Small intestine (tissue), 7 donors: ENCODE data around the gene ANKRD50. TPM values are rescaled to one million over a fixed set of nuclear protein-coding genes. Genes with fewer than 3 reads are reported as not detected.

ENCODE experiments used
- DNase-seq, 2 donors: peaks; one replicate each; pipeline versions ENCODE4 v3.0.0 to v3.0.0-alpha.2; 2013
- FAIRE-seq: peaks from 2 replicates; lab custom pipeline; 2012; peaks lifted over from hg19 to GRCh38; lab: Jason Lieb, UNC
- H3K27ac ChIP-seq, 3 donors: one replicate each; pipeline ENCODE4 v1.5.1; 2013; ENCODE audit warnings: low read length in 2 of 3, mild to moderate bottlenecking in 2 of 3, control low read depth in 1 of 3, inconsistent platforms in 1 of 3, low read depth in 1 of 3, moderate library complexity in 1 of 3
- H3K27me3 ChIP-seq, 3 donors: one replicate each; pipeline ENCODE4 v1.6.1; 2013; ENCODE audit warnings: low read length in 3 of 3, inconsistent platforms in 1 of 3; ENCODE audit not compliant: control insufficient read depth in 3 of 3, insufficient read depth in 3 of 3
- H3K36me3 ChIP-seq, 3 donors: one replicate each; pipeline ENCODE4 v1.6.1; 2013; ENCODE audit warnings: low read length in 3 of 3, inconsistent platforms in 1 of 3, low read depth in 1 of 3, mild to moderate bottlenecking in 1 of 3, moderate library complexity in 1 of 3; ENCODE audit not compliant: control insufficient read depth in 3 of 3, insufficient read depth in 2 of 3
- H3K4me1 ChIP-seq, 3 donors: one replicate each; pipeline ENCODE4 v1.6.1; 2013; ENCODE audit warnings: low read length in 2 of 3, inconsistent platforms in 1 of 3, low read depth in 1 of 3, mild to moderate bottlenecking in 1 of 3, moderate library complexity in 1 of 3; ENCODE audit not compliant: control insufficient read depth in 3 of 3, insufficient read depth in 2 of 3
- H3K4me3 ChIP-seq, 3 donors: one replicate each; pipeline ENCODE4 v1.5.1; 2013; ENCODE audit warnings: low read length in 3 of 3, control low read depth in 1 of 3, inconsistent platforms in 1 of 3, low read depth in 1 of 3, mild to moderate bottlenecking in 1 of 3, moderate library complexity in 1 of 3
- H3K9me3 ChIP-seq, 2 donors: one replicate each; pipeline ENCODE4 v1.6.1; 2013; ENCODE audit warnings: low read depth in 1 of 2, low read length in 1 of 2; ENCODE audit not compliant: control insufficient read depth in 2 of 2, insufficient read depth in 1 of 2
- WGBS, 3 donors: extraction: QIAGEN DNeasy Blood & Tissue Kit; methylation state at CpG; one replicate each; pipeline ENCODE4 v1.1.7; 2013; 5-methylcytosine and 5-hydroxymethylcytosine counted together
- polyA plus RNA-seq, 4 donors: library from polyadenylated mRNA; stranded (reverse) in 3 of 4; unstranded in 1 of 4; fragments of 200-250 nt in 3 of 4; fragments of 120-200 nt in 1 of 4; gene quantifications; one replicate each; pipeline versions ENCODE4 v1.2.1 to v1.2.3, GENCODE V29; 2013
- donor health status: healthy with polysubstance abuse.
- donor health status: control.
- donor health status: control.
- donor health status: Bipolar disorder and iron deficiency.
- donor health status: healthy.

The ANKRD50 gene
- polyA plus RNA-seq, 4 donors = 1.6 to 15.5 (median 2.3) TPM

- H3K4me1 ChIP-seq = peaks cover 0 to 3% (median 0%) of the 10 kb centered on the region in 3 donors
- DNase-seq (peak in 1 of 2 donors; percentile 31), FAIRE-seq (no peak)
- H3K36me3 ChIP-seq = peaks cover 0 to 3% (median 0%) of the 10 kb centered on the region in 3 donors
- WGBS, 3 donors = 3 to 11% (median 4%) methylated on average over 12 of the region's 12 CpGs
- H3K9me3 ChIP-seq = no peaks in the 10 kb centered on the region
- H3K27ac ChIP-seq = peak overlapping the region; percentile 60 to 98 (median 95)
- H3K27me3 ChIP-seq = no peaks in the 10 kb centered on the region
- peak overlapping the region; percentile 64 to 80 (median 79) for H3K4me3 ChIP-seq
Observed at GRCh38 chr4:124713185-124713592, 657 bp upstream of the ANKRD50 start.

DNA sequence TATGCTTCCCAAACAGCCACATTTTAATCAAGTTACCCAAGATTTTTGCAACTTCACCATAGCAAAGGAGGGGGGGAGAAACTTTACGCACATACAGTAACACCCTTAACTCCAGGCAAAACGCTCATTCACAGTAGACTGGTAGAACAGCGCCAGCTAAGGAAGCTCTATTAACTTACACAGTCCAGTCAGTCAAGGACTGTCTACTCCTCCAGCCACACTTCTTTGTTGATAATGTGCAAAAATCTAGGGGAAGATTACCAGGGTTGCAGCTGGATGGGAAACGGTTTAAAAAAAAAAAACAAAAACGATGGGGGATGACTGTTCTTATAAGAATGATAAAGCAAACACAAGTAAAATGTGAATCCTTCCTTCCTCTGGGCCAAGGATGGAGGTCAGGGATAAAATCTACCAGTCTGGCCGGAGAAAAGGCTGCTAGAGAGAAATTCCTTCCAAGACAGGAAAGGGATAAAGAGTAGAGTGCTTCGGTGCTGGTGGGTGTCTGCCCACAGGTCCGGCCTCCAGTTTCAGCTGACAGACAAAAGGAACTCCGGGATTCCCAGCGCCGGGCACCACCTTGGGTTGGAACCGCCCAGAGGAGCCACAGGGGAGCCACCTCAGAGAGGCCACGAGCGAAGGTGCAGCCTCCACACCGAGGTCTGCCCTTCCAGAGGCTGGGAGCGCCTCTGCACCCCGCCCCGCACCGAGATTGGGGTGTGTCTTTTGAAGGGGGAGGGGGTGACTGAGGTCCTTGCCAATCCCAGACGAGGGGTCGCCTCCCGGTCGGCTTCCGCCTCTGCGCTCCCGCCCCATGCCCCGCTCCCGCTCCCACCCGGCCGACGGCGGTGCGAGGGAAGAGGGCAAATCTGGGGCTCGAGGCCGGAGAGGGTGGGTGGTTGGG is 811 bp downstream of the ANKRD50 start:
- WGBS, 3 donors = 1 to 3% (median 2%) methylated on average over 15 to 35 of the region's 35 CpGs
- FAIRE-seq (no peak), DNase-seq (peak; percentile 70 to 83)
- Histone ChIP-seq H3K4me1 (peaks cover 0 to 3% (median 0%) of the 10 kb centered on the region in 3 donors), H3K4me3 (peak overlapping the region; percentile 73 to 88 (median 80)), H3K27me3 (no peaks in the 10 kb centered on the region), H3K36me3 (peaks cover 0 to 3% (median 0%) of the 10 kb centered on the region in 3 donors), H3K9me3 (no peaks in the 10 kb centered on the region), H3K27ac (peak overlapping the region; percentile 81 to 98 (median 96))

- Histone ChIP-seq H3K36me3 (peaks cover 0 to 3% (median 0%) of the 10 kb centered on the region in 3 donors), H3K27me3 (no peaks in the 10 kb centered on the region), H3K27ac (peak overlapping the region in 1 of 3 donors; percentile 4), H3K4me3 (peak overlapping the region in 1 of 3 donors; percentile 73), H3K9me3 (no peaks in the 10 kb centered on the region), H3K4me1 (peaks cover 0 to 3% (median 0%) of the 10 kb centered on the region in 3 donors)
- DNase-seq (peak; percentile 5), FAIRE-seq (no peak)
- 25 to 29% (median 26%) methylated on average over 5 of the region's 5 CpGs for WGBS, 3 donors
Observed at GRCh38 chr4:124710911-124711310, 1.6 kb downstream of the ANKRD50 start.

DNA sequence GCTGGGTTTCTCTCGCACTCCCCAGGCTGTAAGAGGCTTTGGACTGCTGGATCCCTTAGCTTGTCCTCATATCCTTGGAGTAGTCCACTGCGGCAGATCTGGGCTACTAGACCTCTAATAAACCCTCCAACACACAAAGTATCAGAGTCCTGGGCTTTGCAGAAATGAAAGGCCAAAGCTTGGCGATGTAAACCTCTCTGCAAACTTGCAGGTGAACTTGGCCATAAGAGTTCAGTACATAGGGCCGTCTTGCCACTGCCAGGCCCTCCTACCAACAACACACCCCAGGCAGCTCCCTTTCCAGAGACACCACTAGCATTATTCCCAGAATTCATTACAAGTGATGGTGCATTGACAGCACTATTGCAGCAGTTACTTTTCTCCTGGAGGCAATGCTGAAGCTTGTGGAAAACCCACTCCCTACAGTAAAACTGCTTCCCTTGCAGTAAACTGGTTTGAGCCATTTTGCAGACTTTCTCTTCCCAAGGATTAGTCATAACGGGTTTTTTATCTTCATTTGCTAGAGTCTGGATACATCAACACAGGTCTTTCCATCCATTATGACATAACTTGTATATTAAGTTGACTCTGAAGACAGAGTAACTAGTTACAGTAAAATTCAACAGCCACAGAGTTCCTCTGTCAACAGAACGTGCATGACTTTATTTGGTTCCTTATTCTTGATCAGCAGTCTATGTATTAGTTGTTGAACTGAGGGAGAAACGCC is 2.4 kb downstream of the ANKRD50 start:
- peaks cover 0 to 3% (median 0%) of the 10 kb centered on the region in 3 donors for H3K36me3 ChIP-seq
- DNase-seq = peak in 1 of 2 donors; percentile 6
- no peaks in the 10 kb centered on the region for H3K9me3 ChIP-seq
- peak overlapping the region in 1 of 3 donors; percentile 73 for H3K4me3 ChIP-seq
- no peak for FAIRE-seq
- H3K27ac ChIP-seq = no peak overlapping the region
- 52 to 74% (median 70%) methylated on average over 7 of the region's 7 CpGs for WGBS, 3 donors
- no peaks in the 10 kb centered on the region for H3K27me3 ChIP-seq
- peaks cover 0 to 3% (median 0%) of the 10 kb centered on the region in 3 donors for H3K4me1 ChIP-seq

DNA sequence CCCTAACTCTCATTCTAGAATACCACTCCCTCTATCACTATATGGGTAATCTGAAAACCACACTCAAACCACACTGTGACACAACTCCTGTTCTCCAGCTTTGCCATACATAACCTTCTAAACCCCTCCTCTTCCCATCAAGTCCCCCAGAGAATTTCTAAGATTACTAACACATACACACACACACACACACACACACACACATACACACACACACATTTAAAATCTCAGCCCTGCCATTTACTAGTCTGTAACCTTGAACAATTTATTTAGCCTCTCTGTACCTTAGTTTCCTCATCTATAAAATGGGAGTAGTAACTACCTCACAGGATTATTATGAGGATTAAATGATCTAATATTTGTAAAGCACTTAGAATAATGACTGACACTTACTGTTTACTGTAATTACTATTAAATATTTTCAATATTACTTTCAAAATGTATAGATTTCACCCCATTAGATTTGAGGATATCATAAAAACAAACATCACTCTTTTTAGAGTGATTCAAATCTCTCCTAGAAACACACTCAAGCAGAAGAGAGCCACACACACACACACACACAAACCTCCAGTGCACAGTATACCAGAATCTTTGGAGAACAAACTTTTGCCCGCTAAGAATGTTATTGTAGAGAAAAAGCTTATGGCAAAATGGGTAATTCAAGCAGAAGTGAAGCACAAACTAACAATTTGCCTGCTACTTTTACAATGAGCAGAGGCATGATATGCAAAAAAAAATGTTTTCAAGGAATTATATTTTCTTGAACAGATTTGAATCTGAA is 3.8 kb downstream of the ANKRD50 start:
- FAIRE-seq = no peak
- peaks cover 0 to 3% (median 0%) of the 10 kb centered on the region in 3 donors for H3K4me1 ChIP-seq
- DNase-seq = no peak
- H3K9me3 ChIP-seq = no peaks in the 10 kb centered on the region
- H3K27ac ChIP-seq = no peak overlapping the region
- 67 to 91% (median 82%) methylated on average over 1 of the region's 1 CpG for WGBS, 3 donors
- H3K4me3 ChIP-seq = peak overlapping the region in 1 of 3 donors; percentile 4
- H3K36me3 ChIP-seq = peaks cover 0 to 3% (median 0%) of the 10 kb centered on the region in 3 donors
- H3K27me3 ChIP-seq = no peaks in the 10 kb centered on the region

DNA sequence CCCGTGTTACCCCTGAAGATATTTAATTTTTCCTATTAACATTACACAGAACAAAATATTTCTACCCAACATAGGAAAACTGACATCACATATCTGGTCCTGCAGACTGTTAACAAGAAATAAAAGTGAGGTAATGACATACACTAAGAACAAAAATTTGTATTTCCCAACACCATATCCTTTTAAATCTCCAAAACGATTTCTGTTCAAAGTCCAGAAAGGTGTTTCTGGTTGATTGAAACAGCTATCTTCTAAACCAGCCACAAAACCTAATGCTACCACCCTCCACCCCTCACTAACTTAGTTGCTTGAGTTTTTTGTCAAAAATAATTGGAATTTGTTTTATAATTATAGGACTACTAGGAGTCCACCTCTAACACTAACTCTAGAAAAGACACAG is 7.1 kb downstream of the ANKRD50 start:
- H3K4me3 ChIP-seq = no peak overlapping the region
- H3K4me1 ChIP-seq = no peaks in the 10 kb centered on the region
- FAIRE-seq (no peak), DNase-seq (no peak)
- no peak overlapping the region for H3K27ac ChIP-seq
- H3K27me3 ChIP-seq = no peaks in the 10 kb centered on the region
- H3K9me3 ChIP-seq = no peaks in the 10 kb centered on the region
- H3K36me3 ChIP-seq = peaks cover 0 to 9% (median 0%) of the 10 kb centered on the region in 3 donors
- WGBS, 3 donors = 49 to 61% (median 56%) methylated on average over 2 of the region's 2 CpGs

- no peaks in the 10 kb centered on the region for H3K4me1 ChIP-seq
- 79 to 89% (median 82%) methylated on average over 6 of the region's 6 CpGs for WGBS, 3 donors
- no peak for FAIRE-seq
Observed at GRCh38 chr4:124703154-124703553, 9.4 kb downstream of the ANKRD50 start.

More at GRCh38 chr4:124703154-124703553, 9.4 kb downstream of the ANKRD50 start:
- H3K27me3 ChIP-seq = no peaks in the 10 kb centered on the region
- H3K27ac ChIP-seq = no peak overlapping the region
- peaks cover 0 to 6% (median 0%) of the 10 kb centered on the region in 3 donors for H3K36me3 ChIP-seq
- no peak overlapping the region for H3K4me3 ChIP-seq
- H3K9me3 ChIP-seq = no peaks in the 10 kb centered on the region
- DNase-seq = no peak
